ENCODE measurements around the gene TNRC18.
"Not testable (repeated sequence)": the region's sequence is repeated elsewhere in the genome, so short reads cannot be mapped to it uniquely, and the experiment has no call there.

- not testable (repeated sequence) for TF ChIP-seq CTCF (IDR thresholded peaks at IDR 0.05; ENCODE audit: borderline replicate concordance, extremely low read depth, low read length, poor library complexity, severe bottlenecking); EZH2 (IDR thresholded peaks at IDR 0.05; ENCODE audit: borderline replicate concordance, low read depth, low read length, severe bottlenecking)
Measured at GRCh38 chr7:5307221-5308142, 116.2 kb downstream of the TNRC18 start.

Measured in DND-41 (cell line).